ENCODE measurements around the gene BRME1. TPM values are rescaled to one million over a fixed set of nuclear protein-coding genes. Genes with fewer than 3 reads are reported as not detected.

The BRME1 gene
- total RNA-seq, 4 donors from 2014 or later: 7.4 to 73.1 (median 41.2) TPM

DNA sequence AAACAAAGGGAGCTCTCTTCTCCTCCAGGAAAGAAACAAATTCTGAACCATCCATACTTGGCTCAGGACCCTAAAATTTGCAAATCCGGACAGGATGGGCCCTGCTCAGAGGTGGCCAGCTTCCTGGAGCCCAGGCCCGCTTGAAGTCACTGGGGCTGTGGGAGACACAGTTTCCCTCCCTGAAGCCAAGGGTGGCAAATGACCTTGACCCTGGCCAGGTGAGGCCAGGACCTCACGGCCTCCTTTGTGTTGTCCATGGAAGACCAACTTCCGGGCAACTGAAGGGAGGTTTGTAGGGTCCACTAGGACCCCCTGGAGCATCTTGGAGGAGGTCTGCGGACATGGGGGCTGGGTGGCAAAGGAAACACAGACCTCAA, 23.5 kb downstream of the BRME1 start:
- no peaks in the 10 kb centered on the region for H3K9me3 ChIP-seq
- H3K4me1 ChIP-seq: peaks cover 15 to 53% (median 26%) of the 10 kb centered on the region in 4 donors
- peak overlapping the region in 2 of 4 donors; percentile 25 to 65 for H3K27ac ChIP-seq
- H3K36me3 ChIP-seq: no peaks in the 10 kb centered on the region
- H3K4me3 ChIP-seq: no peak overlapping the region
- TF ChIP-seq, protein P1, sequence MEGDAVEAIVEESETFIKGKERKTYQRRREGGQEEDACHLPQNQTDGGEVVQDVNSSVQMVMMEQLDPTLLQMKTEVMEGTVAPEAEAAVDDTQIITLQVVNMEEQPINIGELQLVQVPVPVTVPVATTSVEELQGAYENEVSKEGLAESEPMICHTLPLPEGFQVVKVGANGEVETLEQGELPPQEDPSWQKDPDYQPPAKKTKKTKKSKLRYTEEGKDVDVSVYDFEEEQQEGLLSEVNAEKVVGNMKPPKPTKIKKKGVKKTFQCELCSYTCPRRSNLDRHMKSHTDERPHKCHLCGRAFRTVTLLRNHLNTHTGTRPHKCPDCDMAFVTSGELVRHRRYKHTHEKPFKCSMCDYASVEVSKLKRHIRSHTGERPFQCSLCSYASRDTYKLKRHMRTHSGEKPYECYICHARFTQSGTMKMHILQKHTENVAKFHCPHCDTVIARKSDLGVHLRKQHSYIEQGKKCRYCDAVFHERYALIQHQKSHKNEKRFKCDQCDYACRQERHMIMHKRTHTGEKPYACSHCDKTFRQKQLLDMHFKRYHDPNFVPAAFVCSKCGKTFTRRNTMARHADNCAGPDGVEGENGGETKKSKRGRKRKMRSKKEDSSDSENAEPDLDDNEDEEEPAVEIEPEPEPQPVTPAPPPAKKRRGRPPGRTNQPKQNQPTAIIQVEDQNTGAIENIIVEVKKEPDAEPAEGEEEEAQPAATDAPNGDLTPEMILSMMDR (IDR thresholded peaks at IDR 0.05): no peak
- no peak for TF ChIP-seq POLR2A (IDR thresholded peaks at IDR 0.05)
- H3K27me3 ChIP-seq: no peaks in the 10 kb centered on the region
- no peak for DNase-seq

DNA sequence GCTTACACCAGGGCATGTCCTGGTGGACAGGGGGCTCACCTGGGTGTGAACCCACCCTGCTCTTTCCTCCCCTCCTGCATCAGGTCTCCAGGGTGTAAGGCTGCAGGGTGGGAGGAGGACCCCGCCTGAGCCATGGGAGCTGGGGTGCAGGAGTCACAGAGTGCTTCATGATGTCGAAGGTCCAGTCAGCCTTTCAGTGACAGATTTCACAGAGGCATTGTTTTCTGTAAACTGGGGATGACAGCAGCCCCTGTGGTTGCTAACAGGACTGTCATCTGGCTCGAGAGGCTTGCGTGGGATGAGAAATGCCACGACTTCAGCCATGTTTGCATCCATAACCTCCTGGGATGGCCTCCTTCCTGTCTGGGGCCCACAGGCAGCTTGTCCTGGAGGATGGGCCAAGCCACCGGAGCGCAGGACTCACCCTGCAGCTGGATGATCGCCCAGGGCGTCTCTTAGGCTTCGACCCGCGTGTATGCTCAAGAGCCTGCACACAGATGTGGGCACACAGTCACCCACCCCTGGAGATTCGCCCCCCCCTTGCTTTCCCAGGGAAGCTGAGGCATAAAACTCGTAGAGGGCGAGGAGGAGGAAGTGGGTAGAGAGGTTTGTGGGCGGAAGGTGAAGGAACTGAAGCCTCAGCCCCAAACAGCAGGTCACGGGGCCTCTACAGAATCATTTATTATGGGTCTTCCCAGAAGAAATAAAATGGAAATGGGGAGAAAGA, 24.1 kb downstream of the BRME1 start:
- peak overlapping the region in 3 of 4 donors; percentile 65 to 91 (median 69) for H3K27ac ChIP-seq
- no peak for TF ChIP-seq POLR2A (IDR thresholded peaks at IDR 0.05)
- TF ChIP-seq, protein P1 (IDR thresholded peaks at IDR 0.05): no peak
- H3K4me3 ChIP-seq: peak overlapping the region in 1 of 4 donors; percentile 2
- peaks cover 13 to 53% (median 26%) of the 10 kb centered on the region in 4 donors for H3K4me1 ChIP-seq
- H3K27me3 ChIP-seq: no peaks in the 10 kb centered on the region
- DNase-seq: peak in 2 of 3 donors; percentile 69 to 79
- no peaks in the 10 kb centered on the region for H3K9me3 ChIP-seq
- no peaks in the 10 kb centered on the region for H3K36me3 ChIP-seq

DNA sequence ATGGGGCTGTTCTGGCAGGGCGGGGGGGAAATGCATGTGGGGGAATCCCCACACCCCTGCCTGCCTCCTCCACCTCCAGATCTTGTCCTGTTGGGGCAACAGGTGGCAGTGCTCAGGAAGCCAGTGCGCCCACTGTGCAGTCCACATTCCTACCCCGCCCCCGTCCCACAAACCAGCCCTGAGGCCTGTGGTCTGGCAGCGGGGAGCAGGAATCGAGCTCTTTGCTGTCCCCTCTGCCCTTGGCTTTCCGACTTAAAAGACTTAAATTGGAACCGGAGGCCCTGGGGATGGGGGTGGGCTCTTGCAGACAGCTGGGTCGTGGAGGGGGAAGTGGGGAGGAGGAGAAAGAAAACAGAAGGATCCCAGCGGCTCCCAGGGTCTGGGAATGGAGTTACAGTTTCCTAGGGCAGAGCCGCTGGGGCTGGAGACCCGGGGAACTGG, 24.6 kb downstream of the BRME1 start:
- peaks cover 12 to 55% (median 26%) of the 10 kb centered on the region in 4 donors for H3K4me1 ChIP-seq
- peak overlapping the region in 3 of 4 donors; percentile 65 to 91 (median 69) for H3K27ac ChIP-seq
- no peak for TF ChIP-seq POLR2A (IDR thresholded peaks at IDR 0.05)
- TF ChIP-seq, protein P1 (IDR thresholded peaks at IDR 0.05): no peak
- no peaks in the 10 kb centered on the region for H3K36me3 ChIP-seq
- DNase-seq: peak in 2 of 3 donors; percentile 46 to 50
- no peaks in the 10 kb centered on the region for H3K9me3 ChIP-seq
- no peak overlapping the region for H3K4me3 ChIP-seq
- no peaks in the 10 kb centered on the region for H3K27me3 ChIP-seq

DNA sequence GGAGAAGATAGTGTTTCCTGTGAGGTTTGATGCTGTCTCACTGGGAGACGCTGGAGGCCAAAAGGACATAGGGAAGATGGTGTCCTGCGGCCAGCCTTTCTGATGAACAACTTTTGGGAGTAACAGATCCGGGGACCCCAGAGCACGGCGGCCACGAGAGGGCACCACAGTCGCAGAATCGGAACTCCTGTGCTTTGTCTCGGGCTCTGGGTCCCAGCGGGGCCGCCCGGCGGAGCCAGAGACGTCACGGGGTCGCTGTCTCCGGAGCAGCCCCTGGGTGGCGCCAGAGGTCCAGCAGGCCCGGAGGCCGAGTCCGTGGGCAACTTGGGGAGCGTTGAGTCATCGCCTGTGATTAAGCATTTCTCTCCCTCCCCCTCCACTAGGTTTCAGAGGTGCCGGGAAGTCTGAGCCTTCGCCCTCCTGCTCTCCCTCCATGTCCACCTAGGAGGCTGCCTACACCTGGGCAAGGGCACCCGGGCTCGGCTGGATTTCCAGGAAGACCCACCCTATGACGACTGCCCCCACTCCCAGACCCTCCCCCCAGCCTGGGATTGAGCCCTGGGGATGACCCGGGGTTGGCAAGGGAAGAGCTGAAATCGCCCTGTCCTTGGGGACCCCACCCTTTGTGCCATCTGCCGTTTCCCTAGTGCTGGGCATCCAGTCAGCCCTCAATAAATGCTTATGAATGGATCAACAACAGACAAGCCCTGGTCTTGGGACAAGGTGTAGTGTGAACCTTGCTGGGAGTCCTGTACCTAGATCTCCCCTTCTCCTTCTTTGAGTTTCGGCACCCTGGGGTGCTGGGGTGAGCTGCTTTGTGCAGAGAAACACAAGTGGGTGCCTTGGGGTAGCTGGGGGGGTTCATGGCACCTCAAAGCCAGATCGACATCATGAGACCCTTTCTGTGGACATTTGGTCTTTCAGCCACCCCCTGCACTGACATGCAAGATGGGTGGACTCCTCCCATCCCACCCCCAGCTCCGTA, 25.6 kb downstream of the BRME1 start:
- H3K9me3 ChIP-seq: no peaks in the 10 kb centered on the region
- no peaks in the 10 kb centered on the region for H3K36me3 ChIP-seq
- peak overlapping the region in 3 of 4 donors; percentile 22 to 59 (median 28) for H3K4me3 ChIP-seq
- TF ChIP-seq, protein P1 (IDR thresholded peaks at IDR 0.05): peak; percentile 98 to 100 (median 100)
- TF ChIP-seq POLR2A (IDR thresholded peaks at IDR 0.05): no peak
- H3K27me3 ChIP-seq: no peaks in the 10 kb centered on the region
- DNase-seq: peak; percentile 96 to 99 (median 99)
- peaks cover 10 to 50% (median 26%) of the 10 kb centered on the region in 4 donors for H3K4me1 ChIP-seq
- H3K27ac ChIP-seq: peak overlapping the region; percentile 64 to 91 (median 67)

DNA sequence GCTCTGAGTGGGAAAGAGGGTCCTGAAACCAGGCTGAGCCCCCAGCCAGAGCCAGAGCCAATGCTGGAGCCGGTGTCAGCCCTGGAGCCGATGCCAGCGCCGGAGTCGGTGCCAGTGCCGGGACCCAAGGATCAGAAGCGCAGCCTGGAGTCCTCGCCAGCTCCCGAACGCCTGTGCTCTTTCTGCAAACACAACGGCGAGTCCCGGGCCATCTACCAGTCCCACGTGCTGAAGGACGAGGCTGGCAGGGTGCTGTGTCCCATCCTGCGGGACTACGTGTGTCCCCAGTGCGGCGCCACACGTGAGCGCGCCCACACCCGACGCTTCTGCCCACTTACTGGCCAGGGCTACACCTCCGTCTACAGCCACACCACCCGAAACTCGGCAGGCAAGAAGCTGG, 28.6 kb downstream of the BRME1 start:
- TF ChIP-seq, protein P1 (IDR thresholded peaks at IDR 0.05): no peak
- TF ChIP-seq POLR2A (IDR thresholded peaks at IDR 0.05): no peak

More for the DNA sequence above, 28.6 kb downstream of the BRME1 start:
- H3K4me3 ChIP-seq: no peak overlapping the region
- peaks cover 10 to 46% (median 21%) of the 10 kb centered on the region in 4 donors for H3K4me1 ChIP-seq
- no peak overlapping the region for H3K27ac ChIP-seq
- H3K36me3 ChIP-seq: no peaks in the 10 kb centered on the region
- no peaks in the 10 kb centered on the region for H3K9me3 ChIP-seq
- H3K27me3 ChIP-seq: no peaks in the 10 kb centered on the region
- DNase-seq: no peak

All from Peyer's patch (tissue), 4 donors.